ENCODE measurements around the gene TAS2R14. TPM values are rescaled to one million over a fixed set of nuclear protein-coding genes. Genes with fewer than 3 reads are reported as not detected.

The TAS2R14 gene, protein sequence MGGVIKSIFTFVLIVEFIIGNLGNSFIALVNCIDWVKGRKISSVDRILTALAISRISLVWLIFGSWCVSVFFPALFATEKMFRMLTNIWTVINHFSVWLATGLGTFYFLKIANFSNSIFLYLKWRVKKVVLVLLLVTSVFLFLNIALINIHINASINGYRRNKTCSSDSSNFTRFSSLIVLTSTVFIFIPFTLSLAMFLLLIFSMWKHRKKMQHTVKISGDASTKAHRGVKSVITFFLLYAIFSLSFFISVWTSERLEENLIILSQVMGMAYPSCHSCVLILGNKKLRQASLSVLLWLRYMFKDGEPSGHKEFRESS
- total RNA-seq: 1 to 10 TPM; 2.5 to 2.6 TPM

DNA sequence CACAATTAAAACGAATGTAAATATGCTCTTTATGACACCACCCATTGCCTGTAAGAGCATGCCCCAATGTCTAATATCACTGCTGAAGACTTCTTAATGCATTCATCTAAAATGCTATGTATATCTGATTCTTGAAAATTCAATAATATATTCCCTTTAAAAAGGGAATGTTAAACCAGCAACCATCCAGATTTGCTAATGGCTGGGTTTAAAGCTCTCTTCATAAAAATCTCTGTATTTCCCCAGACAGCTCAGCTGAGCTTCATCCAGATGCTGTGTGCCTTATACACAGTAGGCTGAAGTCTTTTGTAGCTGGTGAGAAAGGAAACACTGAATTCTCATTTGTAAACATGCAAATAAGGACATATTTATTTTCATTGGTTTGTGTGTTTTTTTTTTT is at the start of gene TAS2R14:
TAS2R14 (minus strand) TSS at position 101 of the 400 bp plus-strand sequence; CDS start at position 45, 56 bp downstream.
- no peaks in the 10 kb centered on the region for H3K27me3 Mint-ChIP-seq
- no peak for DNase-seq
- H3K4me3 Mint-ChIP-seq: no peak within 1 kb of the TSS
- POLR2A ChIA-PET: no interaction called here
- H3K4me1 Mint-ChIP-seq: peaks cover 12% of the 10 kb centered on the region
- H3K27ac Mint-ChIP-seq: no peak within 1 kb of the TSS
- peaks cover 5% of the 10 kb centered on the region for H3K36me3 Mint-ChIP-seq
- ATAC-seq (ENCODE audit: low read depth): no peak
- peaks cover 2% of the 10 kb centered on the region for H3K9me3 Mint-ChIP-seq

DNA sequence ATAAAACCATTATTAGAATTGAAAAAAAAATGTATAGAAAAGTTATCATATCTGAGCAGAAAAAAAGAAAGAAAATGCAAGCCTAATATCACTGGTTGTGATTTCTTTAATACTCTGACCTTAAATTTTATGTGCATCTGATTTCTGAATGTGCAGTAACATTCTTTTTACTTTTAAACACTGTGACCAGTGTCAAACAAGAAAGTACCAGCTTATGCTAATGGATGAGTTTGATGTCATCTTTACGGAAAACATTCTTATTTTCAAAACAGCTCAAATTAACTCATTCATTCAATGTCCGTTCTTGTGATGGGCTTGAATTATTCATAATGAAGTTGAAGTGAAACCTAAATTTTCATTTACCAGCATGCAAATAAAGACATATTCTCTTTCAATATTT is 47.7 kb upstream of the TAS2R14 start, which contains the start of gene TAS2R50:
TAS2R50 (minus strand) TSS at position 101 of the 400 bp plus-strand sequence; CDS start at position 49, 52 bp downstream.
- no peak within 1 kb of the TSS for H3K27ac Mint-ChIP-seq
- POLR2A ChIA-PET: no interaction called here
- peaks cover 13% of the 10 kb centered on the region for H3K4me1 Mint-ChIP-seq
- peaks cover 3% of the 10 kb centered on the region for H3K9me3 Mint-ChIP-seq
- no peak within 1 kb of the TSS for H3K4me3 Mint-ChIP-seq
- ATAC-seq (ENCODE audit: low read depth) (no peak), DNase-seq (no peak)
- peaks cover 5% of the 10 kb centered on the region for H3K27me3 Mint-ChIP-seq
- H3K36me3 Mint-ChIP-seq: peaks cover 29% of the 10 kb centered on the region

DNA sequence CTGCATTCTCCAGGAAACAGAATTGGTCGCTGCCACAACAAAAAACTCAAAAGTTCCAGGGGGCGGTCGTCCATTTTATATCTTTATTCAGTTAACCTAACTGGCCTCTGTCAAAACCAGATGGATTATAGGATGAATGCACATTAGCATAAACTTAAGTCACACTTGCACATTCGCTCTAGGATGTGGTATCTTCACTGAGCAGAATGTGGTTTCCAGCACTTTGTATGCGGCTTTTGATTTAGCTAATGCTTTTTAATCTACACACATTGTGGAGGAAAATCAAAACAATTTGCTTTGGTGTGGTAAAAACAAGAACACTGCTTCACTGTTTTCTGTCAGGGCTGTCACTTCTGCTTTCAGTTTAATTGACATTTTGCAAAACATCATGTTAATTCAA is 43.2 kb upstream of the TAS2R14 start:
- Mint-ChIP-seq H3K27me3 (peaks cover 16% of the 10 kb centered on the region), H3K9me3 (peaks cover 2% of the 10 kb centered on the region), H3K27ac (no peak overlapping the region), H3K36me3 (peaks cover 18% of the 10 kb centered on the region), H3K4me1 (peaks cover 14% of the 10 kb centered on the region), H3K4me3 (peak overlapping the region; percentile 20)
- POLR2A ChIA-PET: interaction anchor here (1.0 to 1.7 kb wide), 2 partner anchors 15 to 189 kb away, joined by 3 to 17 read pairs; partner anchors contain the start of gene SMIM10L1
- ATAC-seq (ENCODE audit: low read depth) (peak; percentile 92), DNase-seq (no peak)

DNA sequence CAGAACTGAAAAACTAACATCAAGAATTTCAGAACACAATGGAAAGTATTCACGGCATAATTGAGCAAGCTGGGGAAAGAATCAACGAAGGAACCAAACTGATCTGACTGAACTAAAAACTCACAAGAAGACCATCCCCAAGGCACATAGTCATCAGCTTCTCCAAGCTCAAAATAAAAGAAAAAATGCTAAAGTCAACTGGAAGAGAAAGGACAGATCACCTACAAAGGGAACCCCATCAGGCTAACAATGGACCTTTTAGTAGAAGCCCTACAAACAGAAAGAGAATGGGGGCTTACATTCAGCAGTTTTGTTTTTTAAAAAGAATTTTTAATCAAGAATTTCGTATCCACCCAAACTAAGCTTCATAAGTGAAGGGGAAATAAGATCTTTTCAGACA is 35.9 kb upstream of the TAS2R14 start:
- Mint-ChIP-seq H3K9me3 (peaks cover 4% of the 10 kb centered on the region), H3K27ac (no peak overlapping the region), H3K27me3 (peaks cover 8% of the 10 kb centered on the region), H3K36me3 (peaks cover 23% of the 10 kb centered on the region), H3K4me1 (no peaks in the 10 kb centered on the region), H3K4me3 (no peak overlapping the region)
- ATAC-seq (ENCODE audit: low read depth): no peak
- POLR2A ChIA-PET: no interaction called here
- DNase-seq: no peak

DNA sequence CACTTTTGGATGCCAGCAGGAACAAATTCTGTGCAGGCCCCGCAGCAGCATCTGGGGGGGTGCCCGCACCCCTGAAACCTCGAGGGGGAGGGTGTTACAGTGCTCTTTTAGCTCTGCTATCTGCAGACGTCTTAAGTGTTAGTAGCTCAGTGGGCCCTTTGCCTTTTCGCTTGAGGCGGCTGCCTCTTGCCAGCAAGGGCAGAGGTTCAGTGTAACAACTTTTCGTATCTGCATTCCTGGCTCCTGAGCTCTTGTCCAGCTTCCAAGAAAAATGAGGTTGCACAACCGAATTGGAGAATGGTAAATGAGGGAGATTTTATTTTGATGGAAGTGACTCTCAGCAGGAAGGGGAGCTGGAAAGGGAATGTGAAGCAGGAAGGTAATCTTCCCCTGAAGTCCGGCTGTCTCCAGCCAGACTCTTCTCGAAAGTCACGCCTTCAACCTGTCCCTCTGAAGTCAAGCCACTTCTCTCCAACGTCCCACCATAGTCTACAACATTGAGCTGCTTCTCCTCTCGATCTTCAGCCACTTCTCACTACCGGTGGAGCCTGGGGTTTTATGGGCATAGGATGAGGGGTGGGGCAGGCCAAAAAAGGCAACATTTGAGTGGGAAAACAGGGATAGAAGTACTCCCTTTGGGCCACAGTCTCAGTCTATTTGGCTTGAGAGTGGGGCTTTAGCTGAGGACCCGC is 29.8 kb upstream of the TAS2R14 start:
- Mint-ChIP-seq H3K36me3 (peaks cover 10% of the 10 kb centered on the region), H3K4me3 (no peak overlapping the region), H3K9me3 (no peaks in the 10 kb centered on the region), H3K27me3 (no peaks in the 10 kb centered on the region), H3K4me1 (no peaks in the 10 kb centered on the region), H3K27ac (no peak overlapping the region)
- ATAC-seq (ENCODE audit: low read depth) (no peak), DNase-seq (no peak)
- POLR2A ChIA-PET: no interaction called here

DNA sequence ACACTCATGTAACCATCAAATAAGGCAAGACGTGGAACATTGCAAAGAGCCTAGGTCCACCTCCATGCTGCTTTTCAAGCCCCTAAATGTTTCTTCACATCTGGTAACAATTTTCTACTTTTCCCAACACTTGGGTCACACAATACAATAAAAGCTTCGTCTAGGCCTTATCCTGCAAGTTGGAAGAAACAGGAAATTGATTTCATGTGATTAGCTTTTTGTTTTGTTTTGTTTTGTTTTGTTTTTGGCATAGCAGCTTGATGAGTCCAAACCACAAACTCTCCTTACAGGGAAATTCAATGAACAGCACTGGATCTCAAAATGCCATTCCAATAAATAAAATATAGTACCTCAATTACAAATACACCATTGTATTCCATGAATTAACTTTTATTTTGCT is 28.3 kb upstream of the TAS2R14 start:
- Mint-ChIP-seq H3K4me1 (no peaks in the 10 kb centered on the region), H3K27ac (no peak overlapping the region)
- POLR2A ChIA-PET: interaction anchor here (1.1 kb wide), 1 partner anchor 15 kb away, joined by 3 read pairs; no protein-coding TSS in a partner anchor

DNA sequence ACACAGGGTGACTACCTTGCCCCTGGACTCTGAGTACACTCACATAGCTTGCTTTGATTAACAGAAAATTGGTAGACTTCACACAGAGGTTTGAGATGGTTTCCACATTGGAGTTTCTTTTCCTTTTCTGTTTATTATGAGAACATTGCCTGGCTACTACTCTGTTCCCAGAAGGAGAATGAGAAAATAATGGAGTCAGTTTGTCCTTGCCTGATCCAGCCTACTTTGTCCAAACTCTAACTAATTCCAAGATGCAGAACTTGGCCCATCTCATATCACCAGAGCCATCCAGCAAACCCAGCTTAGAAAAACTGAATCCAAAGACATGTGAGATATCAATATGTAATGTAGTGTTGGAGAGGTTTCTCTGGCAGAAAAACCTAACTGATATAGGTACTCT is 27.3 kb upstream of the TAS2R14 start:
- Mint-ChIP-seq H3K27ac (no peak overlapping the region), H3K27me3 (no peaks in the 10 kb centered on the region), H3K9me3 (no peaks in the 10 kb centered on the region), H3K36me3 (peaks cover 12% of the 10 kb centered on the region), H3K4me3 (no peak overlapping the region), H3K4me1 (peaks cover 2% of the 10 kb centered on the region)
- DNase-seq (no peak), ATAC-seq (ENCODE audit: low read depth) (no peak)
- POLR2A ChIA-PET: no interaction called here

More for the DNA sequence above, 28.3 kb upstream of the TAS2R14 start:
- Mint-ChIP-seq H3K27me3 (no peaks in the 10 kb centered on the region), H3K4me3 (no peak overlapping the region), H3K36me3 (peaks cover 7% of the 10 kb centered on the region), H3K9me3 (no peaks in the 10 kb centered on the region)
- no peak for DNase-seq
- no peak for ATAC-seq (ENCODE audit: low read depth)

DNA sequence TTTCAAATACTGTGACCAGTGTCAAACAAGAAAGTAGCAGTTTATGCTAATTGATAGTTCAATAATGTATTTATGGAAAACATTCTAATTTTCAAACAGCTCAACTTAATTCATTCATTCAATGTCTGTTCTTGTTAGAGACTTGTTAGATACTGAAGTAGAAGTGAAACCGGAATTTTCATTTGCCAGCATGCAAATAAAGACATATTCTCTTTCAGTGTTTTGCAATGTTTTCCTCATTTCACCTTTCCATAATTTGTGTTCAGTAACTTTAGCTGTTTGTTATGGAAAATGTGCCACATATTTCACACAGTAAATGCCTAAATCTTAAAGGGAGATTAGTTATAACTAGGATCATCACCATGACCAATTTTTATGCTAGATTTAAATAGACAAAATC is 26.4 kb upstream of the TAS2R14 start:
- H3K27me3 Mint-ChIP-seq: no peaks in the 10 kb centered on the region
- ATAC-seq (ENCODE audit: low read depth): no peak
- no peaks in the 10 kb centered on the region for H3K9me3 Mint-ChIP-seq
- peaks cover 5% of the 10 kb centered on the region for H3K4me1 Mint-ChIP-seq
- no peak overlapping the region for H3K4me3 Mint-ChIP-seq
- no peak overlapping the region for H3K27ac Mint-ChIP-seq
- DNase-seq: no peak
- POLR2A ChIA-PET: no interaction called here
- H3K36me3 Mint-ChIP-seq: peaks cover 10% of the 10 kb centered on the region

DNA sequence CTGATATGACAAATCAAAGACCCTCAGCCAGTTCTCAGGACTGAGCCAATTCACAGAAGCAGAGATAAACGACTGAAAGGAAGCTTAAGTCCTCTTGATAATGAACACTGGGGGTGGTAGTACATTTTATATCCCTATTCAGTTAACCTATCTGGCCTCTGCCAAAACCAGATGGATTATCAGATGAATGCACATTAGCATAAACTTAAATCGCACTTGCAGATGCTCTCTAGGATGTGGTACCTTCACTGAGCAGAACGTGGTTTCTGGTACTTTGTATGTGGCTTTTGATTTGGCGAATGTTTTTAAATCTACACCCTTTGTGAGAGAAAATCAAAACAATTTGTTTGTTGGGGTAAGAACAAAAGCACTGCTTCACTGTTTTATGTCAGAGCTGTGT is 21.1 kb upstream of the TAS2R14 start:
- DNase-seq (no peak), ATAC-seq (ENCODE audit: low read depth) (peak; percentile 78)
- POLR2A ChIA-PET: no interaction called here
- Mint-ChIP-seq H3K36me3 (peaks cover 31% of the 10 kb centered on the region), H3K4me3 (no peak overlapping the region), H3K9me3 (peaks cover 6% of the 10 kb centered on the region), H3K27me3 (no peaks in the 10 kb centered on the region), H3K4me1 (peaks cover 20% of the 10 kb centered on the region), H3K27ac (no peak overlapping the region)

DNA sequence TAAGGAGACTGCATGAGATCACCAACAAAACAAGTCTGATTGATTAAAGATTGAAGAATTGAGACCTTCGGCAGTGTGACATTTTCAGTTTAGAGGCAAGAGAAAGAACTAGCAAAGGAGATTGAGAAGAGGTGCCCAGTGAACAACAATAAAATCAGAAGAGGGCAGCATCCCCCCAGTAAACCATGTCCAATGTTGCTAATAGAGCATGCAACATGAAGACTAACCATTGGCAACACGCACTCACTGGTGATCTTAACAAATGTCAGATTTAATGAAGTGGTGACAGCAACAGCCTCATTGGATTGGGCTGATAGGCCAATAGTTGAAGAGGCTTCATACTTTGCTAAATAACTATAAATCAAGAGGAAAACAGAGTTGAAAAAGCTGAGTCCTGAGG is 20.7 kb upstream of the TAS2R14 start:
- Mint-ChIP-seq H3K4me3 (no peak overlapping the region), H3K27me3 (no peaks in the 10 kb centered on the region), H3K9me3 (peaks cover 9% of the 10 kb centered on the region), H3K36me3 (peaks cover 34% of the 10 kb centered on the region), H3K4me1 (peaks cover 20% of the 10 kb centered on the region), H3K27ac (no peak overlapping the region)
- DNase-seq (no peak), ATAC-seq (ENCODE audit: low read depth) (peak; percentile 22)
- POLR2A ChIA-PET: no interaction called here

DNA sequence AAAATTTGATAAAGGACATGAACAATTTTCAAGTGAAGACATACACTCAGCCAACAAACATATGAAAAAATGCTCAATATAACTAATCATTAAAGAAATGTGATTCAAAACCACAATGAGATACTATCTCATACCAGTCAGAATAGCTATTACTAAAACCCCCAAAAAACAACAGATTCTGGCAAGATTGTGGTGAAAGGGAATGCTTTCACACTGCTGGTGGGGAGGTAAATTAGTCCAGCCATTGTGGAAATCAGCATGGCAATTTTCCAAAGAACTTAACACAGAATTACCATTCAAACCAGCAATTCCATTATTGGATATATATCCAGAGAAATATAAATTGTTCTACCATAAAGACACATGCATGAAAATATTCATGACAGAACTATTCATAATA is 18.7 kb upstream of the TAS2R14 start:
- Mint-ChIP-seq H3K36me3 (peaks cover 42% of the 10 kb centered on the region), H3K27ac (no peak overlapping the region), H3K27me3 (no peaks in the 10 kb centered on the region), H3K4me3 (no peak overlapping the region), H3K4me1 (peaks cover 25% of the 10 kb centered on the region), H3K9me3 (peaks cover 22% of the 10 kb centered on the region)
- ATAC-seq (ENCODE audit: low read depth) (no peak), DNase-seq (no peak)
- POLR2A ChIA-PET: no interaction called here

DNA sequence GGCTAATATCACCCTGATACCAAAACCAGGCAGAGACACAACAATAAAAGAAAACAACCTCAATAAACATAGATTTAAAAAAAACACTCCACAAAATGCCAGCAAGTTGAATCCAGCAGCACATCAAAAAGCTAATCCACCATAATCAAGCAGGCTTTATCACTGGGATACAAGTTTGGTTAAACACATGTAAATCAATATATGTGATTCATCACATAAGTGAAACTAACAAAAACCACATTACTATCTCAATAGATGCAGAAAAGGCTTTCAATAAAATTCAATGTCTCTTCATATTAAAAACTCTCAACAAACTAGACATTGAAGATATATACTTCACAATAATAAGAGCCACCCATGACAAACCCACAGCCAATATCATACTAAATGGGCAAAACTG is 17.0 kb upstream of the TAS2R14 start:
- H3K9me3 Mint-ChIP-seq: peaks cover 24% of the 10 kb centered on the region
- POLR2A ChIA-PET: no interaction called here
- ATAC-seq (ENCODE audit: low read depth) (no peak), DNase-seq (no peak)
- H3K27me3 Mint-ChIP-seq: no peaks in the 10 kb centered on the region
- H3K36me3 Mint-ChIP-seq: peaks cover 39% of the 10 kb centered on the region
- no peak overlapping the region for H3K27ac Mint-ChIP-seq
- H3K4me1 Mint-ChIP-seq: peaks cover 22% of the 10 kb centered on the region
- no peak overlapping the region for H3K4me3 Mint-ChIP-seq

DNA sequence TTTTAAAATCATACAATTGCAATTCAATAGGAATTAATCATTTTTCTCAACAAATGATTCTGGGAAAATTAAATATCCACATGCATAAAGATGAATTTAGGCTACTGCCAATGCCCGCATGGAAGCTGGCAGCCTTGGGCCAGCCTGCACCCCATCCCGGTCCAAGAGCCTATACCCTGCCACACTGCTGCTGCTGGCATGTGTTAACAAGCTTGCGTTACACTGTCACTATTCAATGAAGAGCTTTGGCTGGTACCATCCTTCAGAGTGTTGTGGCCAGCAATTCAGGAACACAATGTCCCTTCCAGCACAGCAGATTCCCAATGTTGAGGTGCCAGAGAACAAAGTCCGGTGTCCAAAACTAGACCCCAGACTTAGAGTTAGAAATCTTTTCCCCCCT is 13.6 kb upstream of the TAS2R14 start:
- no peak for DNase-seq
- no peak for ATAC-seq (ENCODE audit: low read depth)
- no peak overlapping the region for H3K4me3 Mint-ChIP-seq
- H3K36me3 Mint-ChIP-seq: peaks cover 42% of the 10 kb centered on the region
- H3K9me3 Mint-ChIP-seq: peaks cover 29% of the 10 kb centered on the region
- H3K27ac Mint-ChIP-seq: no peak overlapping the region
- H3K4me1 Mint-ChIP-seq: peaks cover 12% of the 10 kb centered on the region
- POLR2A ChIA-PET: no interaction called here
- H3K27me3 Mint-ChIP-seq: no peaks in the 10 kb centered on the region

DNA sequence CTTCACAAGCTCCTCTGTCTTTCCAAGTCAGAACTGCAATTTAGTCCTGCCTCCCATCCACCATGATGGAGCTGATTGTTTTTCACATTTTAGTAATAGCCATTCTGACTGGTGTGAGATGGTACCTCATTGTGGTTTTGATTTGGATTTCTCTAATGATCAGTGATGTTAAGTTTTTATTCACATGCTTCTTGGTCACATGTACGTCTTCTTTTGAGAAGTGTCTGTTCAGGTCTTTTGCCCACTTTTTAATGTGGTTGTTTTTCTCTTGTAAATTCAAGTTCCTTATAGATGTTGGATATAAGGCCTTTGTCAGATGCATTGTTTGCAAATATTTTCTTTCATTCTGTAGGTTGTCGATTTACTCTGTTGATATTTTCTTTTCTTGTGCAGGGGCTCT is 4.1 kb upstream of the TAS2R14 start:
- DNase-seq: no peak
- Mint-ChIP-seq H3K27ac (no peak overlapping the region), H3K4me1 (peaks cover 12% of the 10 kb centered on the region), H3K9me3 (peaks cover 21% of the 10 kb centered on the region), H3K4me3 (no peak overlapping the region), H3K36me3 (peaks cover 22% of the 10 kb centered on the region), H3K27me3 (no peaks in the 10 kb centered on the region)
- ATAC-seq (ENCODE audit: low read depth): no peak
- POLR2A ChIA-PET: no interaction called here

Data from activated naive CD8-positive, alpha-beta T cell treated with anti-CD3 and anti-CD28 coated beads, Interleukin-2, amount 10 ng/mL, durations not matched to agents 7 days and 5 days (primary cell).